ENCODE measurements around the gene NREP. TPM values are rescaled to one million over a fixed set of nuclear protein-coding genes. Genes with fewer than 3 reads are reported as not detected.

Gene NREP
- total RNA-seq (2022; extraction: Qiagen RNA extraction), result 1.9 to 3.7 TPM (median 3.3 TPM) in 5 replicates

GRCh38 chr5:111756581-111757354, at the start of gene NREP:
NREP (minus strand) TSS chr5:111757194; CDS start chr5:111755772, 1,422 bp downstream.

Other genes starting within 250 kb of the NREP start
- gene STARD4, start 244.7 kb downstream of the NREP start, total RNA-seq (2022; extraction: Qiagen RNA extraction), result 3.4 to 6.4 TPM (median 3.8 TPM) in 5 replicates

Measured in A549 treated with Hydrocortisone at 1 μM for 4 hours (cell line).